HG02938 (cell line): ENCODE data around the gene LEMD3.

Experiments
- ATAC-seq: cut with Tn5 transposase; IDR thresholded peaks from one replicate; pipeline ENCODE4 v1.9.1; 2021; ENCODE audit warnings: mild to moderate bottlenecking, moderate library complexity; ENCODE audit not compliant: unreplicated experiment

Gene LEMD3

DNA sequence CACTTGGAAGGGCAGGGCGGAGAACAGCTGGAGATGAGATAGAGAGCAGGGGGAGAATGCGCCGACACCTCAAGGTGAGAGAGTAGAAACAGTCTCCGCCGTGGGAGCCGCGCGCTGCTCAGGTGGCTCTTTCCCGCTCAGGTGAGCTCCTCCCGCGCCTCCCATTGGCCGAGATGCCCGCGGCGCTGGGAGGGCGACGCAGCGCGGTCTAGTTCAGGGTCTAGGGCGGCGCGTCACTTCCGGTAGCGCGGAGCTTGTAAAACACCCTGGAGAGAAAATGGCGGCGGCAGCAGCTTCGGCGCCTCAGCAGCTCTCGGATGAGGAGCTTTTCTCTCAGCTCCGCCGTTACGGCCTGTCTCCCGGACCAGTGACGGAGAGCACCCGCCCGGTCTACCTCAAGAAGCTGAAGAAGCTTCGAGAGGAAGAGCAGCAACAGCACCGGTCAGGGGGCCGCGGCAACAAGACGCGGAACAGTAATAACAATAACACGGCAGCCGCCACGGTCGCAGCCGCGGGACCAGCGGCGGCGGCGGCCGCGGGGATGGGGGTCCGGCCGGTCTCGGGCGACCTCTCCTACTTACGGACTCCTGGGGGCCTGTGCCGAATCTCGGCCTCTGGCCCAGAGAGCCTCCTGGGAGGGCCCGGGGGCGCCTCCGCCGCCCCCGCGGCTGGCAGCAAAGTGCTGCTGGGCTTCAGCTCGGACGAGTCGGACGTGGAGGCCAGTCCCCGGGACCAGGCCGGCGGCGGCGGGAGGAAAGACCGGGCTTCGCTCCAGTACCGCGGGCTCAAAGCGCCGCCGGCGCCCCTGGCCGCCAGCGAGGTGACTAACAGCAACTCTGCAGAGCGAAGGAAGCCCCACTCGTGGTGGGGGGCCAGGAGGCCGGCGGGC lies at the start of gene LEMD3:
Gene LEMD3 (plus strand): TSS at position 264 of the 889 bp plus-strand sequence. CDS start 14 bp downstream, at position 278.
- peak; percentile 88 for ATAC-seq

DNA sequence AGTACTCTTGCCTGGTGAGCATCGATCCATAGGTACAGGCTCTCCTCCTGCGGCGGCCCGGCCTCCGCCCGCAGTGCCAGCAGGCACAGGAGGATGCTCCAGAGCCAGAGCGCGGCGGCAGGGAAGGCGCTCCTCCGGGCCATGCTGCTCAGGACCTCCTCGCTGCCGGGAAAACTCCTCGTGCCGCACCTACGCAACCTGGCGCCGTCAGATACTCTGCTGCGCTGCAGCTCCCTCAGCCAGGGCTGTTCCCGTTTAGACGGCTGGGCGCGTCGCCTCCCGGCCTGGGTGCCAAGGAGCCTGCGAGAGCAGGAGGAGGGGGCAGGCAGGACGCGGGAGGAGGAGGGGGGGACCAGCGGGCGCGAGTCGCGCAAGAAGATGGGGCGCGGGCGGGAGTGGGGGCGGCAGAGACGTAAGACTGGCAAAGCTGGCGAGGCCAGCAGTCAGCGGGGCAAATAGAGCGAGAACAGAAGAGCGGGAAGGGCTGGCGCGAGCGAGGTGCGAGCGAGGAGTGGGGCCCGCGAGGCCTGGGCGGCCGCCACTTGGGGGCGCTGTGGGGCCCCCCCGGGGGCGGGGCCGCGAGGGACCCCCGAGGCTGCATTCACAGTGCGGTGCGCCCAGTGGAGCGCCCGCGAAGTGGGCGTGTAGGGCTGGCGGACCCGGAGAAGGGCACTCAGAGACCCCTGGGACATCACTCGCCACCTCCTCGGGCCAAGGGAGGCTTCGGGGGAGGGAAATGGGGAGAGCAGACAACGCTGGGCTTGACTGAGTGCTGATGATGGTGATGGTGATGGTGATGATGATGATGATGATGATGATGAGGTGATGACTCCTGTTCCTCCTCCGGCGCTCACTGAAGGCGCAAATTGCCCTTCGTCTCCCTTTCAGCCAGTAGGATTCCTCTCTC lies 48.1 kb upstream of the LEMD3 start, which contains the start of gene WIF1:
Gene WIF1 (minus strand): TSS at position 257 of the 907 bp plus-strand sequence. CDS start 114 bp downstream, at position 143.
- peak; percentile 63 for ATAC-seq

DNA sequence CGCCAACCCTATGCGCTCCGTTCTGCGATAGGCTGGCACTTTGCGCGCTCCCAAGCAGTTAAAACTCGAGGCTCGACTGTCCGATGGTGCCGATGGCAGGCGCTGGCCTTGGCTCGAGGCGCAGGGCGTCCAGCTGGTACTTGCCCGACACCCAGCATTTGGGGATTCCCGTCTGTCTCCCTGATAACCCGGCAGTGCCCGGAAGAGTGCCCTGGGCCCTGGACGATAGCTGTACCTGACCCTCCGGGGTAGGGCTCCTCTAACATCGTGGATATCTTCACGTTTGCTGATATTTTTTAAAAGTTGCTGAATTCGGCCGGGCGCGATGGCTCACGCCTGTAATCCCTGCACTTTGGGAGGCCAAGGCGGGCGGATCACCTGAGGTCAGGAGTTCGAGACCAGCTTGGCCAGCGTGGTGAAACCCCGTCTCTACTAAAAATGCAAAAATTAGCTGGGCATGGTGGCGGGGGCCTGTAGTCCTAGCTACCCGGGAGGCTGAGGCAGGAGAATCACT lies 47.4 kb upstream of the LEMD3 start:
- no peak for ATAC-seq

DNA sequence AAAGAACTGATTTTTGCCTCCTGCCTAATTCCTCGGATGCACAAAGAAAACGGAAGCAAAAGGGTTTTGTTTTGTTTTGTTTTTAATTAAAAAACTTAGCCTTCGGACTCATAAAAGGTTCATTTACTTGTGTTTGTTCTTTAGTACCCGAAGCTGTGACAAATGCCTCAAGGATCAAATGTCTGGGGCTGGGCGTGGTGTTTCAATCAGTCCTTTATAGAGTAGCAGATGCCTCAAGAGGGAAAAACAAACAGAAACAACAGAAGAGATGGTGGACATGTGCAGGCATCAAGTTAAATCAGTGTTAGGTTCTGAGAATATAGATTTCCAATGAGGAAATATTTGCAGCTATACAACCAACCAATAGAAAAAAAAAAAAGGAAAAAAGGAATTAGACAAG lies 46.7 kb upstream of the LEMD3 start:
- ATAC-seq = no peak

DNA sequence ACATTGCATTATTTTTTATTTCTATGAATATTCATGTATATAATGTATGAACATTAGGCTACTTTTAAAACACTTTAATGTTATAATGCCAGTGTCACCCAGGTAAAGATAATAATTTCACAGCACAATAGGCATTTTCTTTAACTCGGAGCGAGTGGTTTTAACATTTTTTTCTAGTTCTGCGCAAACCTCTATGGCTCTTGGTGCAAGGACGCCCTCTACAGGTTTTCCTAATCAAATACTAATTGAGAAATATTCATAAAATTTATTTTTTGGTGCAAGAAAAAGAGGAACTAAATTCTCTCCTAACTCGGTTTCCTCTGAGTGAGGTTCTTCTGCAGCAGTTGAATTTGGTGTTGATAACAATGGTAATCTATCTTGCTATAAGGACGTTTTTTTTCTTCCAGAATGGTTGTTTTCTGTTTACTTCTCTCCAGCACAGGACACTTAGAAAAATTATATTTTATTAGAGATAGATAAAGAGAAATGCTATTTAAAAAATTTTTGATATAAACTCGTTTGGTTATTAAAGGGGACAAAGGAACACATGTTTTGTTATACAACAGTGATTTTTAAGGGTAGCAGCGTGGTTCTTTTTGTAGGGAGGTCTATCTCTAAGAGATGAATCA lies 45.8 kb upstream of the LEMD3 start:
- ATAC-seq = no peak

DNA sequence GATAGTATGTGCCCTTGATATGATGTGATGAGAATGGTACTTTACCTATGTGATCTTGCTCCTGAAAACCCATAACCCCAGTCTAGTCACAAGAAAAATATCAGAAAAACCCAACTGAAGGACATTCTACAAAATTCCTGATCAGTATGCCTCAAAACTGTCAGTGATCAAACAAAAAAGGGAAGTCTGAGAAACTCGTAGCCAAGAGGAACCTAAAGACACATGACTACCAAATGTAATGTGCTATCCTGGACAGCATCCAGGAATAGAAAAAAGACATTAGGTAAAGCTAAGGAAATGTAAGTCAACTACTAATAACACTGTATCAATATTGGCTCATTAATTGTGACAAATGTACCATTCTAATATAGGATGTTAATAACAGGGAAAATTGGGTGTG lies 44.1 kb upstream of the LEMD3 start:
- no peak for ATAC-seq

DNA sequence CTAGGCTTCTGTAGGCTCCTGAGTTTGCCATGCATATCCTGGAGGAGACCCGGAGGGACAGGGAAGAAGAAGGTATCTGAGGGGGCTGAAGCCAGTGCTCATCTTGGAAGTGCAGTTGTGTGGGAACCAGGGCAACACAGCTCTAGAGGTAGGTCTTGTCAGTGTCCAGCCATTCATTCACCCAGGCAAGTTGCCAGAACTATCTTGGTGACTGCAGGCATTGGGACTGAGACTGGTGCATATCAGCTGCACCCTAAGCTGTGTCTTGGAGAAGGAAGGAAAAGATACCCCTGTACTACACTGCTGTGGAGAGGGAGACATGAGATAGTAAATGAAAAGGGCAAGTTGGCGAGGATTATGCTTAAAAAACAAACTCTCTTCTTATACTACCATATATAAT lies 43.4 kb upstream of the LEMD3 start:
- no peak for ATAC-seq

DNA sequence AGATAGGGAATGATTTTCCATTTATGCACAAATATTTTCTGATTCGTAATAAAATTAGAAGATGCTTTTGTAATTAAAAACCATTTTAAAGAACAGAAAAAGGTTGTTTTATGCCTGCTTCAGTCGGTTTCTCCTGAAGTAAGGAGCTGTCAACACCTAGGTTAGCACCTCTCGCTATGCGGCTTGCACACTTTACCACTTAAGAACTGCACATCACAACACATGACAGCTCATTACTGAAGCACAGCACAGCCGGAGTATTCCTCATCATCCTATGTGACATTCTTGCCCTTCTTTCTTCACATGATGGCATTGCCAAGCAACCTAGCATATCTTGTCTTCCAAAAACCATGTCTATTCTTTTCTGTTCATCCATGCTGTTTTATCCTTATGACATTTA lies 42.9 kb upstream of the LEMD3 start:
- no peak for ATAC-seq

DNA sequence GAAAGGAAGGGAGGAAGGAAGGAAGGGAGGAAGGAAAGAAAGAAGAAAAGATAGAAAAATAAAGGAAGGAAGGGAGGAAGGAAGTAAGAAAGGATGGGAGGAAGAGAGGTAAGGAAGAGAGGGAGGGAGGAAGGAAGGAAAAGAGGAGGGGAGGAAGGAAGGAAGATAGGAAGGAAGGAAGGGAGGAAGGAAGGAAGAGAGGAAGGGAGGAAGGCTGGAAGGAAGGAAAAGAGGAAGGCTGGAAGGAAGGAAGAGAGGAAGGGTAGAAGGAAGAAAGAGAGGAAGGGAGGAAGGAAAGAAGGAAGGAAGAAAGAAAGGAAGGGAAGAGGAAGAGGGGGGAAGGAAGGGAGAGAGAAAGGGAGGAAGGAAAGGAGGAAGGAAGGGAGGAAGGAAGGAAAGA lies 35.5 kb upstream of the LEMD3 start:
- ATAC-seq = no peak

DNA sequence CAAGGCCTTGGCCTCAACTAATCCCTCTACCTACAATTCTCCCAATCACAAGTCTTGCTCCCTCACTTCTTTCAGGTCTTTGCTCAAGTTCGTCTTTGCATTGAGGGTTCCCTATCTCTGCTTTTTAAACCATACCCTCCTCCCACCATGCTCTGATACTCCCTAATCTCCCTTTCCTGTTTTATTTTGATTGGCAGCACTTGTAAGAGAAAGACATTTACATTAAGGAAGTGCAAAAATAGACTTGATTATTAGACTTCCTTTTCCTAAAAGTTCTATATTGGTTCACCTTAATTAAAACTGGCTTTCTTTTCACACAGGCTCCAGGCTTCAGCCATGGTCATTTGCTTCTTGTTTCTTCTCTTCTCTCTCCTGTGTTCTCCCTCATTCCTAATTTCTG lies 30.0 kb upstream of the LEMD3 start:
- no peak for ATAC-seq

DNA sequence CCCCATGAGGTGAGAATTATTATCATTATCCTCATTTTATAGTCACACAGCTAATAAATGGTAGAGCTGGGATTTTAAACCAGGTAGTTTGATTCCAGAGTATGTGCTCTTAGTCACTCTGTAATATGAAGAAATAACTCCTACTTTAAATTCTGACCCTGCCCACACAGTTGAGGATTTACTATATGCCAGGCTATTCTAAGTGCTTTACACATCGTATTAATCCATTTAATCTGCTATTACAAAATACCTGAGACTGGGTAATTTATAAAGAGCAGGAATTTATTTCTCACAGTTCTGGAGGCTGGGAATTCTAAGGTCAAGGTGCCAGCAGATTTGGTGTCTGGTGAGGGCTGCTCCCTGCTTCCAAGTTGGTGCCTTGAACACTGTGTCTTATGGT lies 28.6 kb upstream of the LEMD3 start:
- ATAC-seq = no peak

DNA sequence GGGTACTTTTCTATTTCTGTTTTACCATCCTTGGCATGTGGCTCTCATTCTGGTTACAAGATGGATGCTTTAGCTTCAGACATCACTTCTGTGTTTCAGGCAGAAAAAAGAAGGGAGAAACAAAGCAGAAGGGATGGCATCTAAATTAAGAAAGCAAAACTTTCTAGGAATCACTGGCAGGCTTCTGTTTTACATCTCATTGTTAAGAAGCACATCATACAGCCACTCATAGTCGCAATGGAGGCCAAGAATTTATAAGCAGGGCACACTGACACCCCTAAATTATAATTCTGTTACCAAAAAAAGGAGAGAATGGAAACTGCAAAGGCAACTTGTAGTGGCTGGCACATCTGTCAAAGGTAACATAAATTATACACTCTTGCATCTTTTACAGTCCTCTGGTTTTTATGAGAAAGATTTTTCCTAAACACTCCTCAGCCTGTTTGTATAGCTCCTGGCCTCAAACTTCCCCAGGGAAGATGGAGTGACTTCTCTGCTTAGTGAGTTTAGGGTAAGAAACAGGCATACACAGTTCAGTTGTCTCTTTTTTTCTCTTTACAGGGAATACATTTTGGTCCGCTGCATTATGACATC lies 22.0 kb upstream of the LEMD3 start:
- ATAC-seq = no peak

DNA sequence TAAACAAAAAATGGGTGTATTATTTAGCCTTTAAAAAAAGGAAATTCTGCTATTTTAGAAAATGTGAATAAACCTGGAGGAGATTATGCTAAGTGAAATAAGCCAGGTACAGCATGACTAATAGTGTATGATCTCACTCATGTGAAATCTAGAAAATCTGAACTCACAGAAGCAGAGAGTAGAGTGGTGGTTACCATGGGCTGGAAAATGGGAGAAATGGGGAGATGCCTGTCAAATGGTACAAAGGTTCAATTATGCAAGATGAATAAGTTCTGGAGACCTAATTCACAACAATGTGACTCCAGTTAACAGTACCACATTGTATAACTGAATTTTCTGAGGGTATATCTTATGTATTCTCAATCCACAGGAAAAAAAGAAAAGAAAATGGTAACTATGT lies 17.4 kb upstream of the LEMD3 start:
- ATAC-seq = no peak

DNA sequence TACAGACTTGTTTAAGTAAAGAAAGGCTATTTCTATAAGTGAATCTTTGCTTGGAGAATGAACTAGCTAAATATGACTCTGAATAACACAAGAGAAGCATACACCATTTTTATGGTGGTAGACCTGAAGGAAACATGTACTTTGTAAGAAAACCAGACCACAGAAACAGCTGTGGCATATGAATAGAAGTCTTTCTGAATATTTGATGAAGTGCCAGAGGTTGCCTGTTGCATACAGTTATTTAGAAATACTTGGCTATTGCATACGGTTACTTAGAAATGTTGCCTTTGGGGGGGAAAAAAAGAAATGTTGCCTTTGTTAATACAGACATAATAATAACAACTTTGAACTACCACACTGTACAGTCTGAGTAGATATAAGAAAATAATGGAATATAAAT lies 16.8 kb upstream of the LEMD3 start:
- no peak for ATAC-seq

DNA sequence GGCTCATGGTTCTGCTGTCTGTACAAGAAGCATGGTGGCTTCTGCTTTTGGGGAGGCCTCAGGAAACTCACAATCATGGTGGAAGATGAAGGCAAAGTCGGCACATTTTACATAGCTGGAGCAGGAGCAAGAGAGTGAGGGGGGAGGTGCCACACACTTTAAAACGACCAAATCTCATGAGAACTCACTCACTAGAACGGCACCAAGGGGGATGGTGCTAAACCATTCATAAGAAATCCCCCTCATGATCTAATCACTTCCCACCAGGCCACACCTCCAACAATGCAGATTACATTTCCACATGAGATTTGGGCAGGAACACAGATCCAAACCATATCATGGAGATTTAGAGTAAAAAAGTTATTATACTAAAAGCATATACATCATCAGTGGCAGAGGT lies 13.6 kb upstream of the LEMD3 start:
- peak; percentile 23 for ATAC-seq

DNA sequence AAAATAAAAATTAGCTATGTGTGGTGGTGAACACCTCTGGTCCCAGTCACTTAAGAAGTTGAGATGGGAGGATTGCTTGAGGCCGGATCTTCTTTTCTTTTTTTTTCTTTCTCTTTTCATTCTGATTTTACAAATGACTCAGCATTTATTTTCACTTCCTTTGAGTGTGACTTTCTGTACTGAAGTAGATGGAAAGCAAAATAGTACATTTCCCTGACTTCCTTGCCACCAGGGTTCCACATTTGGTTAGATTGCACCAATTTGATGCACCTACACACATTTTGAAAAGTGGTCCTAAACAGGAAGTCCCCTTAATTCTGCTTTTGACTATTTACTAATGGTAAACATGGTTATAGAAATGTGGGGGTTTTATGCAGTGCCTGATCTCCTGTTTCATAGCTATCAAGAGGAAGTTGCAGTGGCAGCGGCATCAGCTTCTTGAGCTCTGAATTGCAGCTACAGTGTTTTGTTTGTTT lies 13.0 kb upstream of the LEMD3 start:
- ATAC-seq = peak; percentile 92

DNA sequence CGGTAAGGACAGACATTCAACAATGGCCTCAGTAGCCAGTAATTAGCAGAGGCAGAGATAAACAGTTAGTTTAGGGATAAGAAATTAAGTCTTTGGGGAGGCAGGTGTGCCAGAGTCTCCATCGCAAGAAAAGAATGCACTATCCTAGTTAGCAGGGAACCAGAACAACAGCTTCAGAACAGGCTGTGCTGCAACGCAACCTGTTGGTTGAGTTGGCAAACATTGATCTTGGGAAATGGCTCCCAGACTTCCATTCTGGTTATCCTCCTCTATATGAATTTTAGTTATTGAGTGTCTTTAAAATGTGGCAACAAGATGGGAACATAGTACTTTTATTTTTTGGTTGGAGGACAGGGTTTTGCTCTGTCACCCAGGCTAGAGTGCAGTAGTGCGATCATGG lies 12.3 kb upstream of the LEMD3 start:
- no peak for ATAC-seq

DNA sequence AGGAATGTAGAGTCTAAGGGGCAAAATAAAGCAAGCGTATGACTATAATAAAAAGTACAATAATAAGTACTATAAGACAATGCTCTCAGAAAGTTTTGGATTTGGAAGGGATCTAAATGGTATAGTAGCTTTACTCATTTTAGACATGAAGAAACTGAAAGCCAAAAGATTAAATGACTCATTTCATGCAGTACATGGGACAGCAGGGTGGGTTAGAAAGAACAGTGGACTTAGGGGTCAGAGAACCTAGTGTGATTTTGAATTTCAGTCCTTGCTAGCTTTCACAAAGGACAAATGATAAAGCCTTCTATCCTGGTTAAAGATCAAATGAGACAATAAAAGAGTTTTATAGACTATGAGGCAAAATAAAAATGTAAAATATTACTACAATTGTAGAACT lies 6.8 kb upstream of the LEMD3 start:
- peak; percentile 58 for ATAC-seq

DNA sequence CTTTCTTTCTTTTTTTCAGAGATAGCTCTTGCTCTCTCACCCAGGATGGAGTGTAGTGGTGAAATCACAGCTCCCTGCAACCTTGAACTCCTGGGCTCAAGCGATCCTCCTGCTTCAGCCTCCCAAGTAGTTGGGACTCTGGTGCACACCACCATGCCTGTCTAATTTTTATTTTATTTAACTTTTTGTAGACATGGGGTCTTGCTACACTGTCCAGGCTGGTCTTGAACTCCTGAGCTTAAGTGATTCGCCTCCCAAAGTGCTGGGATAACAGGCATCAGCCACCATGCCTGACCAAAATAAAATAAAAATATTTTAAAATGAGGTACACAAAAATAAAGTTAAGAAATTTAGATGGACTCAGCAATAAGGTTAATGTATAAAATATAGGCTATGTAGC lies 5.1 kb upstream of the LEMD3 start:
- ATAC-seq = no peak

DNA sequence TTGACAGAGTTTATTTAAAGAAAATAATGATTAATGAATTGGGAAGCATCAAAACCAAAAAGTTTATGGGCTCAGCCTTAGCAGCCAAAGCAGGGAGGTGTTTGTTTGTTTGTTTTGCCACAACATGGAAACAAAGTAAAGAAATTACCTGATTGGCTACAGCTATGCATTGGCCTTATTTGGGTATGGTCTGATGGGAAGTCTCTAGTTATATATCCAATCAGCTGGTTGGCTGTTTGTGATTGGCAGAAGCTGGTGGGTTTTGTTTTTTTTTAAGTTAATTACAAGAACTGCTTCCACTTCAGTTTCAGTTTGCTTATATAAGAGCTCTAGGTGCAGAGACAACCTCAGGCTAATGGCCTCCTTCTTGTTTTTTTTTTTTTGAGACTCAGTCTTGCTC lies 4.6 kb upstream of the LEMD3 start:
- no peak for ATAC-seq
